Measurements from ENCODE around the gene ATP8B1.

- TF ChIP-seq EGR1 (IDR thresholded peaks at IDR 0.05; ENCODE audit: low read depth) (no peak), POLR2A (IDR thresholded peaks at IDR 0.05; ENCODE audit: borderline replicate concordance, extremely low read depth, insufficient read depth, insufficient read length) (no peak), CTCF (IDR thresholded peaks at IDR 0.05 in 2 of 3, conservative IDR thresholded peaks at IDR 0.05 in 1 of 3; ENCODE audit: borderline replicate concordance in 1 of 3, insufficient read depth in 1 of 3, low read depth in 2 of 3, low read length in 2 of 3) (no peak), ZNF274 (IDR thresholded peaks at IDR 0.05; ENCODE audit: low read depth, low read length) (no peak), EZH2 (IDR thresholded peaks at IDR 0.05) (no peak)
These were observed 184.2 kb downstream of the ATP8B1 start for GRCh38 chr18:57618910-57619309.

Measured in HCT116 (cell line).